HT-29 (cell line): ENCODE data around the gene IER5L. TPM values are rescaled to one million over a fixed set of nuclear protein-coding genes. Genes with fewer than 3 reads are reported as not detected.
"Not testable (repeated sequence)": the region's sequence is repeated elsewhere in the genome, so short reads cannot be mapped to it uniquely, and the experiment has no call there.

Experiments used
- DNase-seq: peaks from one replicate; pipeline ENCODE4 v3.0.0-alpha.2; 2015; ENCODE audit warnings: low spot score
- total RNA-seq: library from RNA; depleted of rRNA; stranded (reverse); fragments of >200 nt; shearing (Covaris generic); gene quantifications from 2 replicates; pipeline ENCODE4 v1.2.3, GENCODE V29; 2014; rRNA removed

The IER5L gene
- total RNA-seq, 1 experiment from 2014 or later = 68.5 TPM

DNA sequence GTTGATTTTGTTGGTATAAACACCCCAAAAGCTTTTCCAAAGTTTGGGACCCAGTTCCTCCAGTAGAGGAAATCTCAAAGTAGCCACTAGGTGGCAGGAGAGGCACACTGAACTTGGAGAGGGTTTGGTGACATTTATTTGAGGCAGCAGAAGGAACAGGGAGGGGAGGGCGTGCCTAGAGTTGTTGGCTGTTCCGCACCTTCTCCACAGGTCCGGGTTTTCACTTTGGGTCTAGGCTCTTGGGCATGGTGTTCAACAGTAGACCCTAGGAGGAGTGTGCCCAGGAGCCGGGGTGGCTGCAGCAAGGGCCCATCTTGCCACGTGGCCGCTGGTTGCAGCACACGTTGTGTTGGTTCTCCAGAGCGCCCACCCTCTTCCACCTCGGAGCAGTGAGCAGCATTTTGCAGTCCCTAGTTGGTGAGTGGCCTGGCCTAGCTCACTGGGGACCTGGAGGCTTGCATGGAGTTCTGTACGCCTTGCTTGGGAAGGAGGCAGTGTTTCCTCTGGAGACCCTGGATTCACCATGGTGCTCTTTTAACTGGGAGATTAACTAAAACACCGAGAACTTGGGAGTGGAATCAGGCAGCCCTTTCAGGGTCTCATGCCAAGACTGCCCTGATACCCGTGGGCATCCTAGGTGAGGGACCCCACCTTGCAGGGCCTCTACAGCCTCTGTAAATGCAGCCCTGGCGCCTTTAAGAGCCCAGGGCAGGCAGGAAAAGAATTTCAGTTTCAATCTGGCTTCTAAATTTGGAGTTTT, 38.6 kb downstream of the IER5L start:
- DNase-seq = peak; percentile 91

- no peak for DNase-seq
Observed at GRCh38 chr9:129138476-129139232, 39.4 kb downstream of the IER5L start.

DNA sequence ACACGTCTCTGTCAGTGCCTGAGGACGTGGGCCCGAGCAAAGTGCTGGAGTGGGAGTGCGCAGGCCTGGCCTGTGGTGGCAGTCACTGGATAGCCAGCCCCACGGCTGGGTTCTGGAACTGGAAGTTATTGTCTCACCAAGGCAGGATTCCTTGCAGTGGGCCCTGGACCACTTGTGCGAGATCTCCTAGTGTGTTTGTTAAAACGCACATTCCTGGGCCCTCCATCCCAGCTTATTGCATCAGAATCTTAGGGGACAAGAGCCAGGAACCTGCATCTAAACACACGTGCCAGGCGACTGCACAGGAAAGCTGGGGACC, 40.0 kb downstream of the IER5L start:
- no peak for DNase-seq

- no peak for DNase-seq
Observed at GRCh38 chr9:129137292-129138143, 40.5 kb downstream of the IER5L start.

DNA sequence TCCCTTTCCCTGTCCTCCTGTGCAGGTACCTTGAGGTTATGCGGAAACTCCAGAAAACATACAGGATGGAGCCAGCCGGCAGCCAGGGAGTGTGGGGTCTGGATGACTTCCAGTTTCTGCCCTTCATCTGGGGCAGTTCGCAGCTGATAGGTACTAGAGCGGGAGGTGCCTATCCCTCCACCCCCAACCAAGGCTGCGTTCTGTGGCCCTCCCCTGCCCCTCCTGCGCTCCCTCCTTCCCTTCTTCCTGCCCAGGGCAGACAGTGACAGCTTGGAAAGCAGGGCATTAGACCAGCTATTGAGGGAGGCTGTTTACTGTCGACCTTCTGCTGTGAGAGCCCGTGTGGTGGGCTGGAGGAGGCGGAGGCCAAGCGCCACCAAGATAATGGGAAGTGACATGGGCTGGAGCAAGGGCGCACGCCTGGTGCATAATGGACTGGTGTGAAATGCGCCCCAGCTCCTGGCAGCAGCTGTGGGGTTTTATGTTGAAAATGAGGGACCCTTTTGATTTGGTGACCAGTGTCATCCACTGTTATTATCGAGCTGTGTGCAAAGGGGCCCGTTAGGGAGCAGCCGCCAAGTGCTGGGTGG, 41.5 kb downstream of the IER5L start:
- DNase-seq = no peak

GRCh38 chr9:129135476-129135875, 42.6 kb downstream of the IER5L start:
- no peak for DNase-seq

- DNase-seq = no peak
Observed at GRCh38 chr9:129133082-129133481, 45.0 kb downstream of the IER5L start.

- peak; percentile 81 for DNase-seq
Observed at GRCh38 chr9:129131300-129132145, 46.5 kb downstream of the IER5L start.

GRCh38 chr9:129130791-129131190, 47.3 kb downstream of the IER5L start:
- no peak for DNase-seq

- DNase-seq = not testable (repeated sequence)
Observed at GRCh38 chr9:129130271-129130670, 47.8 kb downstream of the IER5L start.

DNA sequence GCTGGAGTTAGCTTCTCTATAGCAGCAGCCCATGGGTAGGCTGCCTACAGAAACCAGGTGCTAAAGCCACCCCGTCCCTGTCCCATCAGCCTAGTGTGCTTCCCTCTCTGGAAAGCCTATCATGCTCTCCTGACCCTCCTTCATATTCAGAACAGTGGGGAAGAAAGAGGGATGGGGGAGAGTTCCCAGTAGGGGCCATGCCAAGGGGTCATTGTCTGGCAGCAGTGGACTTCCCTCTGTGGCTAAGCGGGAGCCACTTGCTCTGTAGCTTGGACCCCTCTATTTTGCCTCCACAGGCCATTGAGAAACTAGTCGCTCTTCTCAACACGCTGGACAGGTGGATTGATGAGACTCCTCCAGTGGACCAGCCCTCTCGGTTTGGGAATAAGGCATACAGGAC, 49.4 kb downstream of the IER5L start:
- no peak for DNase-seq

DNA sequence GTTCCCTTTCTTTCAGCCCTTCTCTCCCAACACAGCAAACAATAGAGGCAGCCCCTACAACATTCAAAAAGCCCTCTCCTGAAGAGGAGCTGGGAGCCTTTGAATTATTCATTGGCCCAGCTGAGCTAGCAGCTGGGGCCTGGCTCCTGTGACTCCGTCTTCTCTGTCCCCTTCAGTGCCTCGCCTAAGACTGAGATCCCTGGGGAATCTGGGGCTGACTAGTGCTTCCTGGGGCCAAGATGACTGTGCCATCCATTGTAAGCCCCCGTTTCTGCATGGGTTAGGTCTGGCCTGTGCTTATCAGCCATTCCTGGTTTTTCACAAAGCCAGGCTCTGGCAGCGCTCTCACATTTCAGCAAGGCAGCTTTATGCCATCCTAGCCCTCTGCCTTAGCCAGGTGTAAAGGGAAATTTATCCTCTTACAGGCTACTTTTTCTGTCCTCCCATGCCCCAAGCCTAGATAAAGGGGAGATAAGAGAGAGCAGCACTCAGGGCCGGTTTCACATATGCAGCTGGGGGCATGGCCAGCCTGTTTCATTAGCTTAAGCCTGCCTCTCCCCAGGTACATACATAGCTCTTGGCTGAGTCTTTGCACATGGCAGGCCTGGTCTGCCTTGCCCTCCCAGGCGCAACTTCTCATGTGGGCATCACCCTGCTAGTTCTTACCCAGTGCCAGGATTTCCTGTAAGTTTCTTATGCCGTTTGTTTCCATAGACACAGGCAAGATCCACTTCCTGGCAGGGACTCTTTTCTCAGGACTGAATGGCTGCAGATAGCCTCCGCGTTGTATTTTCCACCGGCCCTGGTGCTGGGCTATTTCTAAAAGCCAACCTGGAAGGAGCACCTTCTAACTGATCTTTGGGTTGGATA, 51.1 kb downstream of the IER5L start:
- no peak for DNase-seq

Other genes starting within 250 kb of the IER5L start
- 27.6 and 29.0 TPM in 2 replicates for gene DOLK, start 230.7 kb downstream of the IER5L start, total RNA-seq
- gene NUP188, start 230.6 kb downstream of the IER5L start, total RNA-seq = 55.8 and 75.5 TPM in 2 replicates
- gene SH3GLB2, start 149.9 kb downstream of the IER5L start, total RNA-seq = 118 and 146 TPM in 2 replicates
- 64.8 and 66.6 TPM in 2 replicates for gene MIGA2, start 141.6 kb downstream of the IER5L start, total RNA-seq
- 45.4 and 50.8 TPM in 2 replicates for gene DOLPP1, start 97.2 kb downstream of the IER5L start, total RNA-seq
- gene CRAT, start 67.5 kb downstream of the IER5L start, total RNA-seq = 37.4 and 43.7 TPM in 2 replicates
- gene PTPA, start 66.8 kb downstream of the IER5L start, total RNA-seq = 206 and 210 TPM in 2 replicates